Activated CD4-positive, alpha-beta T cell treated with anti-CD3 and anti-CD28 coated beads, Interleukin-2, amount 10 ng/mL, durations not matched to agents 24 days and 14 days (primary cell): ENCODE data around the gene SGCE. TPM values are rescaled to one million over a fixed set of nuclear protein-coding genes. Genes with fewer than 3 reads are reported as not detected.

ENCODE experiments used
- DNase-seq: peaks from one replicate; pipeline ENCODE4 v3.0.0; 2022
- H3K27ac Mint-ChIP-seq: one replicate; pipeline ENCODE4 v1.8.0; 2022; ENCODE audit warnings: mild to moderate bottlenecking, mixed read lengths
- H3K27me3 Mint-ChIP-seq: one replicate; pipeline ENCODE4 v1.8.0; 2022; ENCODE audit warnings: mixed read lengths
- H3K36me3 Mint-ChIP-seq: one replicate; pipeline ENCODE4 v1.8.0; 2022; ENCODE audit warnings: low read depth, mild to moderate bottlenecking, mixed read lengths
- H3K4me1 Mint-ChIP-seq: one replicate; pipeline ENCODE4 v1.8.0; 2021; ENCODE audit warnings: mixed read lengths
- H3K4me3 Mint-ChIP-seq: one replicate; pipeline ENCODE4 v1.8.0; 2022; ENCODE audit warnings: mild to moderate bottlenecking, moderate library complexity, mixed read lengths
- H3K9me3 Mint-ChIP-seq: one replicate; pipeline ENCODE4 v1.8.0; 2021; ENCODE audit warnings: mixed read lengths
- intact Hi-C: fragments of 100-400 bp; cut with micrococcal nuclease; formaldehyde crosslinking; loops from one replicate; pipeline ENCODE4 v1.15.1; 2023
- total RNA-seq: library from RNA; stranded (reverse); gene quantifications from 2 replicates; pipeline ENCODE4 v1.2.3, GENCODE V29; 2022

Gene SGCE
- total RNA-seq, 1 donor from 2014 or later, result not detected

DNA sequence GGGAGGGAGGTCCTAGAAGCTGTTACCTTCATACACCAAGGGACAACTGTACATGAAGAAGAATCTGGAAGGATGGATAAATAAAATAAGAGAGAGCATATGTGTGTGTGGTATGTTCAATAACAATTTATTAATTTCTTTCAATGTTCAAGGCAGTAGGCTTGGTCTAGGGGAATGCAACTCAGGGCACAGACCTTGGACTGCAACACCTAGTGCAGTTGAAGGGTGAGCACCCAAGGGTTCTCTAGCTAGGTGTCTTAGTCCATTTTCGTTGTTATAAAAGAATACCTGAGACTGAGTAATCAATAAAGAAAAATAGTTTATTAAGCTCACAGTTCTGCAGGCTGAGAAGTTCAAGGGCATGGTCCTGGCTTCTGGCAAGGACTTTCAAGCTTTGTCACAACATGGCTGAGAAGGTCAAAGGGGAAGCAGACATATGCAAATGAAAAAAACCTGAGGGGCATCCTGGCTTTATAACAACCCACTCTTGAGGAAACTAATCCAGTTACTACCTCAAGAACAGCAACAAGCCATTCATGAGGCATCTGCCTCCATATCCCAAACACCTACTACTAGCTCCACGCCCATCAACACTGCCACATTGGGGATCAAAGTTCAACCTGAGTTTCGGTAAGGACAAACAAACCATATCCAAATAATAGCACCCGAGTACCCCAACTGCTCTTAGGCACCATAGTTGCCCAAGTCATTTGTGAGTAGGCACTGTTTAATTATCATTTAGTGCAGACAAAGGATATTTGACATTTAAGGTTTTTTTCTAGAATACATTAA lies 15.7 kb upstream of the SGCE start:
- no peaks in the 10 kb centered on the region for H3K9me3 Mint-ChIP-seq
- no peak for DNase-seq
- H3K4me3 Mint-ChIP-seq, result no peak overlapping the region
- peaks cover 4% of the 10 kb centered on the region for H3K27me3 Mint-ChIP-seq
- H3K36me3 Mint-ChIP-seq, result no peaks in the 10 kb centered on the region
- intact Hi-C loops, result no loop called here
- H3K4me1 Mint-ChIP-seq, result no peaks in the 10 kb centered on the region
- no peak overlapping the region for H3K27ac Mint-ChIP-seq

GRCh38 chr7:94669773-94670495 lies 14.0 kb upstream of the SGCE start:
- H3K27me3 Mint-ChIP-seq, result peaks cover 4% of the 10 kb centered on the region
- no peak overlapping the region for H3K27ac Mint-ChIP-seq
- no peaks in the 10 kb centered on the region for H3K36me3 Mint-ChIP-seq
- H3K9me3 Mint-ChIP-seq, result no peaks in the 10 kb centered on the region
- intact Hi-C loops, result no loop called here
- no peak for DNase-seq
- H3K4me3 Mint-ChIP-seq, result no peak overlapping the region
- H3K4me1 Mint-ChIP-seq, result no peaks in the 10 kb centered on the region

- H3K36me3 Mint-ChIP-seq, result no peaks in the 10 kb centered on the region
- H3K9me3 Mint-ChIP-seq, result no peaks in the 10 kb centered on the region
- H3K4me1 Mint-ChIP-seq, result no peaks in the 10 kb centered on the region
- DNase-seq, result no peak
- H3K27ac Mint-ChIP-seq, result no peak overlapping the region
- intact Hi-C loops, result no loop called here
- peaks cover 4% of the 10 kb centered on the region for H3K27me3 Mint-ChIP-seq
- no peak overlapping the region for H3K4me3 Mint-ChIP-seq
Observed at GRCh38 chr7:94666879-94667587, 11.1 kb upstream of the SGCE start.

- H3K27me3 Mint-ChIP-seq, result peaks cover 4% of the 10 kb centered on the region
- no peak for DNase-seq
- H3K4me3 Mint-ChIP-seq, result no peak overlapping the region
- no peak overlapping the region for H3K27ac Mint-ChIP-seq
- intact Hi-C loops, result no loop called here
- no peaks in the 10 kb centered on the region for H3K4me1 Mint-ChIP-seq
- H3K36me3 Mint-ChIP-seq, result no peaks in the 10 kb centered on the region
- H3K9me3 Mint-ChIP-seq, result no peaks in the 10 kb centered on the region
Observed at GRCh38 chr7:94665426-94665825, 9.5 kb upstream of the SGCE start.

DNA sequence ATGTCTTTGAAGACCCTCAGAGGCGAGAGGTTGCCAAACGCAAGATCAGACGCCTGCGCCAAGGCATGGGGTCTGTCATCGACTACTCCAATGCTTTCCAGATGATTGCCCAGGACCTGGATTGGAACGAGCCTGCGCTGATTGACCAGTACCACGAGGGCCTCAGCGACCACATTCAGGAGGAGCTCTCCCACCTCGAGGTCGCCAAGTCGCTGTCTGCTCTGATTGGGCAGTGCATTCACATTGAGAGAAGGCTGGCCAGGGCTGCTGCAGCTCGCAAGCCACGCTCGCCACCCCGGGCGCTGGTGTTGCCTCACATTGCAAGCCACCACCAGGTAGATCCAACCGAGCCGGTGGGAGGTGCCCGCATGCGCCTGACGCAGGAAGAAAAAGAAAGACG lies 8.1 kb upstream of the SGCE start:
- no peak for DNase-seq
- H3K36me3 Mint-ChIP-seq, result no peaks in the 10 kb centered on the region
- intact Hi-C loops, result no loop called here
- no peaks in the 10 kb centered on the region for H3K9me3 Mint-ChIP-seq
- peaks cover 4% of the 10 kb centered on the region for H3K27me3 Mint-ChIP-seq
- no peak overlapping the region for H3K4me3 Mint-ChIP-seq
- no peaks in the 10 kb centered on the region for H3K4me1 Mint-ChIP-seq
- H3K27ac Mint-ChIP-seq, result no peak overlapping the region

- Mint-ChIP-seq H3K4me1 (no peaks in the 10 kb centered on the region), H3K36me3 (no peaks in the 10 kb centered on the region), H3K4me3 (no peak overlapping the region), H3K9me3 (no peaks in the 10 kb centered on the region), H3K27ac (no peak overlapping the region), H3K27me3 (no peaks in the 10 kb centered on the region)
- intact Hi-C loops, result no loop called here
- DNase-seq, result no peak
Observed at GRCh38 chr7:94662548-94662947, 6.6 kb upstream of the SGCE start.

DNA sequence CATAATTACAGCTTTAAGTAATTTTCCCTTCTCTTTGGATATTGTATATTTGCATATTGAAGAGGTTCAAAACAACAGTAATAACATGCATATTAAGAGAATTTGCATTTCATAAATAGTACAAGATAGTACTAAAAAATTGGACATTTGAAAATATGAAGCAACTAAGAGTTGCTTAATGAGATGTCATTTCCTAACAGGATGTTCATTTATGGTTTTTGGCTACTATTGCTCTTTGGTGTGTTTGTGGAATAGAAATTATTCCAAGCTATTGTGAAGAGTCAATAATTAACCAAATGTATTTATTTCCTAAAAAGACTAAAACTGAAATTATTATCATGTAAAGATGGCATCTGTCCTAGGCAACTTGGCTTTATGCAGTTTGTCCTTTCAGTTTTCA lies 4.1 kb upstream of the SGCE start:
- Mint-ChIP-seq H3K4me3 (no peak overlapping the region), H3K27me3 (peaks cover 17% of the 10 kb centered on the region), H3K27ac (no peak overlapping the region), H3K4me1 (peaks cover 15% of the 10 kb centered on the region), H3K36me3 (no peaks in the 10 kb centered on the region), H3K9me3 (no peaks in the 10 kb centered on the region)
- intact Hi-C loops, result no loop called here
- DNase-seq, result no peak

DNA sequence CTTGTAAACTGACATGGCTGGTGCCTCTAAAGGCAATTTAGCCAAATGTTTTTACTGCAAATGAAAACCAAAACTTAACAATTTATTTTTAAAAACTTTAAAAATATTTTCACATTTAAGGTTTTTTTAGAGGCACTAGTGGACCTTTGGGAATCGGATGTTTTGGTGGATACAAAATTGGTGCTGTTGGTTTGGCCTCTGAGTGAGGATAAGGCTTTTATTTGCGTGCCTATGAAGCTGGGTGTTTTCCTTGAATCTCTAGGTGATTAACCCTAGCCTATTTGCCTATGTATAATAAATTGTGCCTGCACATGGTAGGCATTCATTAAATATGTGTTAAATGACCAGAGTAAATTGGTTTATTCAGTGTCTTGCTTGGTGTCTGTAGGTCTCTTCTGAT lies 2.9 kb upstream of the SGCE start:
- no peak for DNase-seq
- no peaks in the 10 kb centered on the region for H3K9me3 Mint-ChIP-seq
- intact Hi-C loops, result loop anchor here (5.0 kb wide), 3 partner anchors 248 to 657 kb away; partner anchors contain the start of genes BET1, COL1A2 and PPP1R9A
- H3K36me3 Mint-ChIP-seq, result no peaks in the 10 kb centered on the region
- no peak overlapping the region for H3K4me3 Mint-ChIP-seq
- no peak overlapping the region for H3K27ac Mint-ChIP-seq
- H3K27me3 Mint-ChIP-seq, result peaks cover 27% of the 10 kb centered on the region
- H3K4me1 Mint-ChIP-seq, result peaks cover 15% of the 10 kb centered on the region

DNA sequence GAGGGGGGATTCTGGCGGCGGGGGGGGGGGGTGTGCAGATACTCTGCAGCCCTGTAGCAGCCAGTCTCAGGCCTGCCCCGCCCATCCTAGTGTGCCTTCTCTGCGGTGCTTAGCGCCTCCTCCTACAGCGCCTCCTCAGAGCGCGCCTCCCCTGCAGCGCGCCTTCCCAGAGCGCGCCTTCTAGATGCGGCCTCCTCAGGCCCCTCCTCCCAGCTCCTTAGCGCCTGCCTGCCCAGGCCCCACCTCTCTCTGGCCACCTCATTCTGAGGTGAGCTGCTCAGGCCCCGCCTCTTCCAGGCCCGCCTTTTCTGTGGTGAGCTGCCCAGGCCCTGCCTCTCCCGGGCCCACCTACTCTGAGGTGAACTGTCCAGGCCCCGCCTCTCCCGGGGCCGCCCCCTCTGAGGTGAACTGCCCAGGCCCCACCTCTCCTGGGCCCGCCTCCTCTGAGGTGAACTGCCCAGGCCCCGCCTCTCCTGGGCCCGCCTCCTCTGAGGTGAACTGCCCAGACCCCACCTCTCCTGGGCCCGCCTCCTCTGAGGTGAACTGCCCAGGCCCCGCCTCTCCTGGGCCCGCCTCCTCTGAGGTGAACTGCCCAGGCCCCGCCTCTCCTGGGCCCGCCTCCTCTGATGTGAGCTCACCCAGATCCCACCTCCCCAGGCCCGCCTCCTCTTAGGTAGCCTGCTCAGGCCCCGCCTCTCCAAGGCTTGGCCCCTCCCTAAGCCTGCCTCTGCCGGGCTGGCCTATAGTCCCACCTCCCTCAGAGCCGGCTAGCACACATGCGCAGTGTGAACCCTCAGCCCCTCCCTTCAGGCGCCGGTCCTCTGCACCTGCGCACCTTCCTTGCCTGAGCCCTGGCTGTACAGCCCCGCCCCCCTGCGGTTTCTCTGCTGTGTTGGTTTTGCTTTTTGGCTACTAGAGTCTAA lies 2.1 kb upstream of the SGCE start:
- Mint-ChIP-seq H3K27me3 (peaks cover 28% of the 10 kb centered on the region), H3K4me3 (peak overlapping the region; percentile 82), H3K9me3 (no peaks in the 10 kb centered on the region), H3K36me3 (no peaks in the 10 kb centered on the region), H3K27ac (no peak overlapping the region), H3K4me1 (peaks cover 15% of the 10 kb centered on the region)
- intact Hi-C loops, result loop anchor here (1.0 to 5.0 kb wide), 4 partner anchors 148 to 656 kb away; partner anchors contain the start of genes BET1, COL1A2 and PPP1R9A
- peak; percentile 96 for DNase-seq

GRCh38 chr7:94656925-94657731 lies 1.2 kb upstream of the SGCE start:
- H3K36me3 Mint-ChIP-seq, result no peaks in the 10 kb centered on the region
- intact Hi-C loops, result loop anchor here (1.0 to 5.0 kb wide), 4 partner anchors 147 to 655 kb away; partner anchors contain the start of genes BET1, COL1A2 and PPP1R9A
- peak overlapping the region; percentile 82 for H3K4me3 Mint-ChIP-seq
- H3K9me3 Mint-ChIP-seq, result no peaks in the 10 kb centered on the region
- peak overlapping the region; percentile 84 for H3K27ac Mint-ChIP-seq
- peak; percentile 69 for DNase-seq
- H3K27me3 Mint-ChIP-seq, result peaks cover 31% of the 10 kb centered on the region
- H3K4me1 Mint-ChIP-seq, result peaks cover 15% of the 10 kb centered on the region

GRCh38 chr7:94656658-94656924 lies 658 bp upstream of the SGCE start:
- H3K36me3 Mint-ChIP-seq, result no peaks in the 10 kb centered on the region
- peaks cover 15% of the 10 kb centered on the region for H3K4me1 Mint-ChIP-seq
- no peak overlapping the region for H3K27ac Mint-ChIP-seq
- DNase-seq, result no peak
- H3K4me3 Mint-ChIP-seq, result peak overlapping the region; percentile 82
- peaks cover 34% of the 10 kb centered on the region for H3K27me3 Mint-ChIP-seq
- no peaks in the 10 kb centered on the region for H3K9me3 Mint-ChIP-seq
- intact Hi-C loops, result loop anchor here (5.0 kb wide), 3 partner anchors 251 to 654 kb away; partner anchors contain the start of genes BET1, COL1A2 and PPP1R9A

DNA sequence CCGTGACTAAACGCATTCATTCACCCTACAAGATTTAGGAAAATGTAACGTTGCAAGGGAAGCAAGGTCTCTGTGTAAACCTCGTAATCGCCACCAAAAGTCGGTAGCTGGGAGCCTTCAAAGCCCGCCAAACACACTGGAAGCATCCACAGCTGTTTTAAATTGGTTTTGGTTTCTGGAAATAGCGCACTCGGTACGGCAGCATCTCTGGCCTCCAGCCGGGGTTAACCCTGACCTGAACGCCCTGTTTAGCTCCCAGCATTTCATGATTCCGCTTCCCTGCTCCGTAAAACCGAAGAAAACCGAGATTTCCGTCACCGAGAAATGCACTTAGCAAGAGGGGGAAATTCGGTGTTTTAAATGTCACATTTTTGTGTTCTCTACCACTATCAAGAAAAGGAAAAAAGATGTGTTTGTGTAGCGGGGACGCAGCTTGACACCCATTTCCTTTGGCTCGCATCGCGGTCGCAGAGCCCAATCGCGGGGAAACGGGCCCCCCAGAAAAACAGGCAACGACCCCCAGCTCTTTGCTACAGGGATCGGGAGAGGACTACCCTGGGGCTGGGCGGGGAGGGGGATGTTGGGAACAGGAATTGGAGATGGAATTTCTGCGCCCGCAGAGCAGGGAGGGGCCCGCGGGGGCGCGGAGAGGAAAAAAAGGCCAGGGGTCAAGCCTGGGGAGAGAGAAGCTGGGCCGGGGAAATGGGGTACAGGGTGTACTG lies 646 bp downstream of the SGCE start:
- H3K9me3 Mint-ChIP-seq, result no peaks in the 10 kb centered on the region
- no peak overlapping the region for H3K27ac Mint-ChIP-seq
- intact Hi-C loops, result loop anchor here (2.0 to 5.0 kb wide), 4 partner anchors 206 to 653 kb away; partner anchors contain the start of genes BET1, COL1A2 and PPP1R9A
- H3K36me3 Mint-ChIP-seq, result no peaks in the 10 kb centered on the region
- peak overlapping the region; percentile 82 for H3K4me3 Mint-ChIP-seq
- peak; percentile 61 for DNase-seq
- peaks cover 15% of the 10 kb centered on the region for H3K4me1 Mint-ChIP-seq
- peaks cover 42% of the 10 kb centered on the region for H3K27me3 Mint-ChIP-seq
